ENCODE data around the gene HSPB1.
"Not testable (repeated sequence)": the region's sequence is repeated elsewhere in the genome, so short reads cannot be mapped to it uniquely, and the experiment has no call there.

Gene HSPB1

DNA sequence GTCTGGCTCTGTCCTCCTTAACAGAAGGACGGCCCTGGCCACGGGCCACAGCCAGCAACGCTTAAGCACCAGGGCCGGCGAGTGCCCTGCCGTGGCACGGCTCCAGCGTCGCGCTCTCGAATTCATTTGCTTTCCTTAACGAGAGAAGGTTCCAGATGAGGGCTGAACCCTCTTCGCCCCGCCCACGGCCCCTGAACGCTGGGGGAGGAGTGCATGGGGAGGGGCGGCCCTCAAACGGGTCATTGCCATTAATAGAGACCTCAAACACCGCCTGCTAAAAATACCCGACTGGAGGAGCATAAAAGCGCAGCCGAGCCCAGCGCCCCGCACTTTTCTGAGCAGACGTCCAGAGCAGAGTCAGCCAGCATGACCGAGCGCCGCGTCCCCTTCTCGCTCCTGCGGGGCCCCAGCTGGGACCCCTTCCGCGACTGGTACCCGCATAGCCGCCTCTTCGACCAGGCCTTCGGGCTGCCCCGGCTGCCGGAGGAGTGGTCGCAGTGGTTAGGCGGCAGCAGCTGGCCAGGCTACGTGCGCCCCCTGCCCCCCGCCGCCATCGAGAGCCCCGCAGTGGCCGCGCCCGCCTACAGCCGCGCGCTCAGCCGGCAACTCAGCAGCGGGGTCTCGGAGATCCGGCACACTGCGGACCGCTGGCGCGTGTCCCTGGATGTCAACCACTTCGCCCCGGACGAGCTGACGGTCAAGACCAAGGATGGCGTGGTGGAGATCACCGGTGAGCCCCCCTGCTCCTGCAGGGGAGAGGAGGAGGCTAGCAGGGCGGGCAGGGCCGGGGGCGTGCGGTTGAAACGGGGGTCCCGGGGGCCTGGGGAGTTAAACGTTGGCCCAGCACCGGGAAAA is at the start of gene HSPB1:
Gene HSPB1 (plus strand): TSS at position 327 of the 855 bp plus-strand sequence. CDS start 40 bp downstream, at position 367.
- peak in 13 of 14 donors; percentile 28 to 91 (median 81) for DNase-seq

DNA sequence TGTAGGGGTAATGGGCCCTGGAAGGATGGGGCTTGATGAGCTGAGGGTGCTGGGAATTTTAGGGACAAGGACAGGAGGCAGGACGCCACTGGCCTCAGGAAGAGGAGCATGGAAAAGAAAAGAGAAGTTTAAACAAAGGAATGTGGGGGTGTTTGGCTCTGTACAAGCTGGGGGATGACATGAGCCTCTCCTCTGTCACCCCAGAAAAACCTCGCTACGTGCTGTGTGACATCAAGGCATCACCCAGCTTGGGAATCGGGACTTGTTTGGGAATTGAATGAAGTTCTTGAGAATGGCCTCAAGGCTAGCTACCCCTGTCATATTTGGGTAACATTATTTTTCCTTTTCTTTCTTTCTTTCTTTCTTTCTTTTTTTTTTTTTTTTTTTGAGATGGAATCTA is 47.7 kb upstream of the HSPB1 start:
- DNase-seq, result no peak

DNA sequence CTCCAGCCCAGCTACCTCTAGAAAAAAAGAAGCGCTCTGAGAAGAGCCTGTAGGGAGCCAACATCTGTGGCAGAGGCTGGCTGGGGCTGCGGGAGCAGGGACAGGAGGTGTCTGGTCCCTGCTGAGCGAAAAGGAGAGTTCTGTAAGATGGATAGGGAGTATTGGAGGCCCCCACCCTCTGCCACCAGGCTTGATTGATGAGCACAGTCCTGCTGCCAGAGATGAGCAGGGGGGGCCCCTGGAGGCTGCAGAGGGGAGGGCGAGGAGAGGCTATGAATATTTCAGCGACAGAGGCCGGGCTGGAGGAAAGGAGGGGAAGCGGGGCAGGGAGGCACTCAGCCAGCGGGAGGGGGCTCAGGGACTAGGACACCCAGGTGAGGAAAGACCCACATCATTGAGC is 44.5 kb upstream of the HSPB1 start:
- DNase-seq, result no peak

DNA sequence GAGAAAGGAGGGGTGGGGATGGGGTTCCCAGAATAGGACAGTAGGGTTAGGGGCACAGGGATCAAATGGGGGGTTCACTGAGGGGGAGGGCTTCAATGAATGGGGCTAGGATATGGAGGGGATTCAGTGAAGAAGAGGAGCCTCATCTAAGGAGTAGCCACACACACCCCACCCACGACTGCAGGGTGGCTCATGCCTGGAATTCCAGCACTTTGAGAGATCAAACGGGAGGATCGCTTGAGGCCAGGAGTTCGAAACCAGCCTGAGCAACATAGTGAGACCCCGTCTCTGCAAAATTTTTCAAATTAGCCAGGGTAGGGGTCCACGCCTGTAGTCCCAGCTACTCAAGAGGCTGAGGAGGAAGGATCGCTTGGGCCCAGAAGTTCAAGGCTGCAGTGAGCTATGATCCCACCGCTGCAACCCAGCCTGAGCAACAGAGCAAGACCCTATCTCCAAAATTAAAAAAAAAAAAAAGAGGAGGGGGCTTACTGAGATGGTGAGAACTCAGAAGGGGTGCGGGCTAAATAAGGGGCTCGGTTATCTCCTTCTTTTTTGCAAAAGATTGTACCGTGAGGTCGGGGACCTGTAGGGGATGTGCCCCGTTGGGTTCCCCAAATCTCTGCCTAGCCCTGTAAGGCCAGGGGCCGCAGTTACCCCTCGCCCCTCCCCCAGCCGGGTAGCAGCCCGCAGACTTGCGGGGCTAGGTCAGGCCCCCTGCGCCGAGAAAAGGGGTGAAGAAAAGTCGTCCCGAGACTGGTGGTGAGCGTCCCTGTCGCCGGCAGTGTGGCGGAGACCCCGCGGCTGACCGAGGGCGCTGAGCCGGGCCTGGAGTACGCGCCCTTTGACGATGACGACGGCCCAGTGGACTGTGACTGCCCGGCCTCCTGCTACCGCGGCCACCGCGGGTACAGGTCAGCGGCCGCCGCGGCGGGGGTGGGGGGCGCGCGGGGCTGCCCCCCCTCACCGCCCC is 43.1 kb upstream of the HSPB1 start:
- no peak for DNase-seq

DNA sequence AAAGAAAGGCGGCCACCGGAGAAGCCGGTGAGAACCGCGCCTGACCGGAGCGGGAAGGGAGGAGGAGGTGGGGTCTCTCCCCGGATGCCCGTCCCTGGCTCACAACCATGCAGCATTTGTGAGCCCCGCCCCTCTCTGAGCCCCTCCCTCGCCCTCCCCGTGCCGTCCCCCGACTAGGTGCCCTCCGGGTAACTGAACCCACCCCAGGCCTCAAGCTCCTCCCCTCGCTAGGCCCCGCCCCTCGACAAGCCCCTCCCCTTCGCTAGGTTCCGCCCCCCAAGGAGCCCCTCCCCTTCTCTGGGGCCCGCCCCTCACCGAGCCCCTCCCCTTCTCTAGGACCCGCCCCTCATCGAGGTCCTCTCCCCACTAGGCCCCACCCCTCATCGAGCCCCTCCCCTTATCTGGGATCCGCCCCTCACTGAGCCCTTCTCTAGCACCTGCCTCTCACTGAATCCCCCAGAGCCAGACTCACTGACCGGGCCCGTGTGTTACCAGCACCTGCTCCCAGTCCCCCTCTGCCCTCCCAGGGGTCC is 42.2 kb upstream of the HSPB1 start:
- no peak for DNase-seq

DNA sequence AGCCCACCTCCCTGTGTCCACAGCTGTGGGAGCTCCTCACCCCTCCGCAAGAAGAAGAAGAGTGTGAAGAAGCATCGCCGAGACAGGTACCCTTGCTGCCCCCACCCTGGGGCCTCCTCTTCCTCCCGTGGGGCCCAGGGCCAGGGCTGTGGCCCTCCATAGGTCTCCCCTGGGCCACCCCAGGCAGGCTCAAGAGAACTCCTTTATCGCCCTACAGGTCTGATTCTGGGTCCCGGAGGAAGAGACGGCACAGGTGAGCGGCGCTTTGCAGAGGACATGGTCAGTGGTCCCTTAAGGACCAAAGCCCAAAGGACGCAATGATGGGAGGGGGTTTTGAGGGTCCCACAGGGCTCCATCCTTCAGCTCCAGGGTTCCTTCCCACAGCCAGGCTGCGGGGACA is 41.1 kb upstream of the HSPB1 start:
- DNase-seq, result no peak

DNA sequence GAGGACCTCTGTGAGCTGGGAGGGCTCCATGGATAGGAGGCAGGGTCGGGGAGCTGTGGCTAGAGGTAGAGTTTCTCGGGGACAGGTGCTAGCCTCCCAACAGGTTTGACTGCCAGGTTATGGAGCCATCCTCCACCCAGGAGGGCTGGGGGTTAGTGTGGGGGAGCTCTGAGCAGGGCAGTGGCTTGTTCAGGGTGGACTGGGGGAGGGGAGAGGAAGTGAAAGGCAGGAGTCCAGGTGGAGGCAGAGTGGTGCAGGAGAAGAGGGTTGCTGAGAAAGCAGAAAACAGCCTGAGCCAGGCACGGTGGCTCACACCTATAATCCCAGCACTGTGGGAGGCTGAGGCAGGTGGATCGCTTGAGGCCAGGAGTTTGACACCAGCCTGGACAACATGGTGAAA is 40.5 kb upstream of the HSPB1 start:
- DNase-seq, result no peak

DNA sequence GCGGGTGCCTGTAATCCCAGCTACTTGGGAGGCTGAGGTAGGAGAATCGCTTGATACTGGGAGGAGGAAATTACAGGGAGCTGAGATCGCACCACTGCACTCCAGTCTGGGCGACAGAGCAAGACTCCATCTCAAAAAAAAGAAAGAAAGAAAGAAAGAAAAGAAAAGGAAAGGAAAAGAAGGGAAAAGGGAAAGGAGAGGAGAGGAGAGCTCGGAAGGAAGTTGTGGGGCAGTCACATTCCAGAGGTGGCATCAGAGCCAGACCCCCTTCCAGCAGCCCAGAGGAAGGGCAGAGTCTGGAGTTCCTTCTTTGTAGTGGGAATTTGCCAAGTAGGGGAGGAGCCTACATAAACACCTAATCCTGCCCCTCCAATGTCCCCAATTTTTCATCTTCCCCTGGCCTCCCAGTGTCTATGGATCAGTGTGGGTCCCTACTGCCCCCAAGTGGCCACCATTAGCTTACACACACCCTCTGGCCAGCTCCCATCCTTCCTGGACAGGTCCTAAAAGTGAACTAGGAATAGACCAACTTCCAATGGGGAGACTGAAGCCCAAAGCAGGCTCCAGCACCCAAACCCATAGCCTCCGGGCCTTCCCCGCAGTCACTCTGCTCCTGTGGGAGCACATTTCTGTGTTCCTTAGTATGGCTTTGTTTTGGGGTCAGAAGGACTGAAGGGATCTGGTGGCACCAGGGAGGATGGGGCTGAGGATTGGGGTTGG is 39.6 kb upstream of the HSPB1 start:
- DNase-seq, result peak in 9 of 14 donors; percentile 4 to 63 (median 16)

DNA sequence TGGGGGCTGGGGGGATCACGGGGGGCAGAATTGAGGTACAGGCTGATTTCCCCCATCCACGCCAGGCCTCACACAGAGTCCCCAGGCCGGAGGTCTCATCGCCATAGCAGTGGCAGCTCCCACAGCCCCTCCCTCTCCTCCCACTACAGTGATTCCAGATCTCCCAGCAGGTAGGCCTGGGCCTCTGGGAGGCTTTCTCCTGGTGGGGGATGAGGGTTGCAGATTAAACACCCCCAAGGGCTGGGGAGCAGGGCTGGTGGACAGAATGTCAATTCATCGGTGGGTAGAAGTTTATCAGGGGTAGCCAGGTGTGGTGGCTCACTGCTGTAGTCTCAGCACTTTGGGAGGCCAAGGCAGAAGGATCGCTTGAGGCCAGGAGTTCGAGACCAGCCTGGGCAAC is 37.2 kb upstream of the HSPB1 start:
- DNase-seq, result no peak

DNA sequence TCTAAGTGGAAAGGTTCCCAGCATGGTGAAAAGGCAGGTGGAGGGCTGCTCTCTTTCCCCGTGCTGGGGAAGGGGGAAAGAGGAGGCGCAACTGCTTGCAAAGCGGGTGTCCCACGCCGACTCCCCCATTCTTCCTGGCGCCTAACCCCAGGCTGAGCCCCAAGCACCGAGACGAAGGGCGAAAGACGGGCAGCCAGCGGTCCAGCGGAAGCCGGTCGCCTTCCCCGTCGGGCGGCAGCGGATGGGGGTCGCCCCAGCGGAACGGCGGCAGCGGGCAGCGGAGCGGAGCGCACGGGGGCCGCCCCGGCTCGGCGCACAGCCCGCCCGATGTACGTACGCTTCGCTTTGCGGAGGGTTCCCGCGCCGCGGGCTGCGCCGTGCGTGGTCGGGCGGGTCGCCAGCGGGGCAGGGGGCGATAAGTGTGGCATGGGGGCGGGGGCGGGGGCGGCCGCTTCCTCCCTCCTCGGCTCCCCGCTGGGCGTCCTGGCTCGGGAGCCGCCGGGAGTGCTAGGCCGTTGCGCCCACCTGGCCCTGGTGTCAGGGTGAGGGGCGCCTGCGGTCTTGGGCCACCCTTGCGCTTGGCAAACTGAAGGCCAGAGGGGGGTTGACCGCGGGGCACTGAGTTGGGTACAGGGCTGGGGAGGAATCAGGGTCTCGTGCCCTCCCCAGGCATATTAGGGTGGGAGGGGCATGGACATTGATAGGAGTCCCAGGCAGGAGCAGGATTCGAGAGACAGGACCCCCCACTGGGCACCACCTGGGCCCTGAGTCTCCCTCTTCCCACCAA is 35.2 kb upstream of the HSPB1 start:
- DNase-seq, result no peak

DNA sequence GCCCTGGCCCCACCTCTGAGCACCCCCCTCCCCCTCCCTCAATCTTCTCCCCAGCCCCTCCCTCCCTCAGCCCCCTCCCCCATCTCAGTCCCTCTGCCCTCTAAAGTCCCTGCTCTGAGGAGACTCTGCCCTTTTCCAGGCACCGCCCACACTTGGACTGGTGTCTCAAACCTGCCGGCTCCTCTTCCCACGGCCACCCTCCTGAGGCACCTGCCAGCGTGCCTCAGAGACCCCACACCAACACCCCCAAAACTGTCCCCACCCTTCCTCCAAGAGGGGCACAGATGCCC is 34.6 kb upstream of the HSPB1 start:
- DNase-seq, result no peak

DNA sequence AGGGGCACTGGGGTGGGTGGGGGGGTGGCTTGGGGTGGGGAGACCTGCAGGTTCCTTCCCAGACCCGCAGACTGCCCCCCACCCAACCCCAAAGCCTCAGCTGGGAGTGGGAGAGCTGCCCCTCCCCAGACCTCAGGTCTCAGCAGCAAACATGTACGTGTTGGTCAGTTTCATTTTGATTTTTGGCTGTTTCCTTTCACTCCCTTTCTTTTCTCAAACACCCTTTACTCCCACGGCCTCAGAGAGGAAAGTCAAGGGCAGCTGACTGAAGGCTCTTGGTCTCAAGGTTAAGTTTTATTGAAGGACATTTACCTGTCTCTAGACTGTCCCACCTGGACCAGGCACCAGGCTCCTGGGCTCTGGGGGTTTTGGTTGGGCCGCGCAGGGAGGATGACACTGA is 34.1 kb upstream of the HSPB1 start:
- no peak for DNase-seq

DNA sequence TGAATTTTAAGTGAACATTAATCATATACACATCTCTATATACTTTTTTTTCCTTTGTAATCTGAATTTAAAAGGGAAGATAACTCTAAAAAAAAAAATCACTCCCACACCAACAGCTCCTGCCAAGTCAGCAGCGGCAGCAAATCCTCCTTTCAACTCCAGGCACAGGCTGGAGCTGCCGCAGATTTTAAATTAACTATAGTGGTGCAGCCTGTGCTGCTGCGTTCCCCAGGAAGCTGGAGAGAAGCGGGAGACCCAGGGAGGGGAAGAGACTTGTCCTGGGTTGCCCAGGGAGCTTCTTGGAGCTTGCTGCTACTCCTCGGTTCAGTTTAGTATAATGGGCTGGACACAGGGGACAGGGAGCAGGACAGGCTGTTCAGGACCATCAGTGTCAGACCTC is 32.6 kb upstream of the HSPB1 start:
- no peak for DNase-seq

DNA sequence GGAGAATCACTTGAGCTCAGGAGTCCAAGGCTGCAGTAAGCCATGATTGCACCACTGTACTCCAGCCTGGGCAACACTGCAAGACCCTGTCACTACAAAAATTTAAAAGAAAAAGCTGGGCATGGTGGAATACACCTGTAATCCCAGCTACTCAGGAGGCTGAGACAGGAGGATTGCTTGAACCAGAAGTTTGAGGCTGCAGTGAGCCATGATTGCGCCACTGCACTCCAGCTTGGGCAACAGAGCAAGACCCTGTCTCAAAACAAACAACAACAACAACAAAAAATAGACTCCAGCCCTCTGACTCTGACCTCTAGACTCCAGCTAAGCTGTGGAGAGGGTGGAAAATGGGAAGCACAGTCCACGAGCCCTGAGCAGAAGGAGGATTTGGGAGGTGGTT is 31.1 kb upstream of the HSPB1 start:
- not testable (repeated sequence) for DNase-seq

DNA sequence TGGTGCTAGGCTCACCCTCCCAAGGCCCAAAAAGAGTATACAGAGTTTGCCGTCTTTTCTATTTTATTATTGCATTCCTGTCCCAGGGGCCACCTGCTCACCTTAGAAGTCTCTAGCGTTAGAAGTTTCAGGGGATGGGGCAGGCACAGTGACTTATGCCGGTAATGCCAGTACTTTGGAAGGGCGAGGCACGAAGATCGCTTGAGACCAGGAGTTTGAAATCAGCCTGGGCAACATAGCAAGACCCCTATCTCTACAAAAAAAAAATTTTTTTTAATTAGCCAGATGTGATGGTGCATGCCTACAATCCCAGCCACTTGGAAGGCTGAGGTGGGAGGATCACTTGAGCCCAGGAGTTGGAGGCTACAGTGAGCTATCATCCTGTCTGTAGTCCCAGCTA is 30.3 kb upstream of the HSPB1 start:
- no peak for DNase-seq

DNA sequence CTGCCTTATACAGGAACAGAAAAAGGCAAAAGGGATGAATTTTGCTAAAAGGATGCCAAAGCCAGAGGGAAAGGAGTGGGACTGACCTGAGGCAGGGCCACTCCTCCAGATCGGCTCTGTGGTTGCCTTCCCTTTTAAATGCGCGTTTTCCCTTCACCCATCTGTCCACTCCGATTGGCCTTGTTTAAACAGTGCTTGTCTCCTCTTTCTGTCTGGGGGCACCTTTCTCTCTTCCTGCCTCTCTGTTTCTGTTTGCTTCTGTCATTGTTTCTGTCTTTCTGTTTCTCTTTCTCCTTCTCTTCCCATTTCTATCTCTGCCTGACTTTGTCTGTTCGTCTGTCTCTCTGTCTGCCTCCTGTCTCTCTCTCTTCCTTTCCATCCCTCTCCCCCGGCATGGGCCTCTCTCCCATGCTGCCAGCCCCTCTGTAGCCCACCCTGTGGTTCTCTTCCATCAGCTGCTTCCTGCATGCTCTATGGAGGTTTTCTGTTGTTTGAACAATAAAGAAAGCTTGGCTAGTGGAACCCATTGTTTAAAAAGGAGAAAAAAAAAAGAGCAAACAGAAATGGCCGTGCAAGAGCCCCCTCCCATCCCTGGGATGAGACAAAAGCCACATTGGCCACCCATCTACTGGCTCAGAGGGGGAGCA is 29.5 kb upstream of the HSPB1 start:
- no peak for DNase-seq

DNA sequence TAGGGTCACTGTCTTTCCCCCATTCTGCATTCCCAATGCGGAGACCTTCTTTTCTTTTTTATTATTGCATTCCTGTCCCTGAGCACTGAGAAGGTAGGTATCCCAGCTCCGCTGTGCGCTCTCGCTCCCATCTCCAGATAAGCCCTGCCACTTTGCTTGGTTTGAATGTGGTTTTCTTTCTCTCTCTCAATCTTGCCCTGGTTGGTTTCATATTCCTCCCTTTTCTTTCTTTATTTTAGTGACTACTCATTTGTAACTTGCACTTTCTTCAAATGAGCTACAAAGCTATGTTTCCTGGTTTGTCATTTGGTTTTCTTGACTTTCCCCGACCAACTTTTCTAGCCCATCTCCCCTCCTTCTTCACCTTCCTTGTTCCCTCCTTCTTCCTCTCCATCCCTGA is 29.0 kb upstream of the HSPB1 start:
- no peak for DNase-seq

DNA sequence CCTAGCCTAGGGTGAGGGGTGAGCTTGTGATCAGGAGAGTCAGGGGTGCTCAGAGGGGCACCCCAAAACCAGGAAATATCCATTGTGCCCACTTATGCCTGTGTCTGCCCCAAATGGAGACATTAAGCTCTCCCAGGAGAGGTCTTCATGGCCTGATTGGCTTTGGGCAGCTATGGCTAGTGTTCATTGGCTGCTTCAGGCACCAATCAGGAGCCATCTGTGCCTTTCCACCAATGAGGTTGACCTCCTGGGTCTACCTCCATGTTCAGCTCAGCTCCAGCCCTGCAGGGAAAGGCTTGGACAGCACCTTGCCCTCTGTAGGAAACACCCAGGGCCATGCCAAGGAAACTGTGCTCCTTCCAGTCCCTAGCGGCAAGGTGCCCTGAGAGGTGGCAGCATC is 23.9 kb upstream of the HSPB1 start:
- no peak for DNase-seq

DNA sequence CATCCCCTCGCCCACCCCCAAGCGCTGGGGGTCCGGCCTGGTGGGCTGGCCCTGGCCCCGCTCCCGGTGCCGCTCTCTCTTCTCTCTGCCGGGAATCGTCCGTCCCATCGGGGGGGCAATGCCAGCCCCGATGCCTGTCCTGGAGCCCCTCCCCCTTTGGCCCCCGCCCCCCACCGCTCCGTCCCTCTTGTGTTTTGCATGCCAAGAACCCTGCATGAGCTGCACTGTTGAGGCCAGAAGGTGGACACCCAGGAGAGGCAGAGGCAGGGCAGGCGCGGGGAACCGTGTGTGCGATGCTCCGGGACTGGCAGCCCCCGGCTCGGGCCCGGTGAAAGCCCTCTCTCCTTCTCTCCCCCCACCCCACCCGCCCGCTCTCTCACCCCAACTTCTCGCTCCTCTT is 22.1 kb upstream of the HSPB1 start:
- DNase-seq, result no peak

DNA sequence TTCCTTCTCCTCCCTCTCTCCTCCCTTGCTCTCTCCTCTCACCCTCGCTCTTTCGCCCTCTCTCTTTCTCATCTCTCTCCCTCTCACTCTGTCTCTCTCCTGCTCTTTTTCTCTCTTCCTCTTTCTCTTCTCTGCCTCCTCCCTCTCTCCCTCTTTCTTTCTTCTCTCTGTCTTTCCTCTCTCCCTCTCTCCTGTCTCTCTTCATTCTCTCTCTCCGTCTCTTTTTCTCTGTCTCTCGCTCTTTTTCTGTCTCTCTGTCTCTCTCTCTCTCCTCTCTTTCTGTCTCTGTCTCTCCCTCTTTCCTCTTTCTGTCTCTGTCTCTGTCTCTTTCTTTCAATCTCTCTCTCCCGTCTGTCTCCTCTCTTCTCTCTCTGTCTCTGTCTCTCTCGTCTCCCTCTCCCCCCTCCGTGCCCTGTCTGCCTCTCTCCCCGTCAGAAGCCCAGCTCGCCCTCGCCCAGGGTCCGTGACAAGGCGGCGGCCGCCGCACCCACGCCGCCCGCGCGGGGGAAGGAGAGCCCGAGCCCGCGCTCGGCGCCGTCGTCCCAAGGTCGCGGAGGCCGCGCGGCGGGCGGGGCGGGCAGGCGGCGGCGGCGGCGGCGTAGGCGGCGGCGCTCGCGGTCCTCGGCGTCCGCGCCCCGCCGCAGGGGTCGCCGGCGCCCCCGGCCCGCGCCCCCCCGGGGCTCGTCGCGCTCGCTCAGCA is 21.3 kb upstream of the HSPB1 start:
- no peak for DNase-seq

Data from C1 segment of cervical spinal cord (tissue), 14 donors.